NCI-H2196 treated with DMSO at 0.1 percent for 48 hours (cell line): ENCODE data around the gene RNASE13.
A peak's percentile ranks its signal among the peaks of the same experiment; 100 is the strongest.
"Not testable (repeated sequence)": the region's sequence is repeated elsewhere in the genome, so short reads cannot be mapped to it uniquely, and the experiment has no call there.

Experiments
- DNase-seq: peaks from one replicate; lab custom pipeline; 2025; ENCODE audit not compliant: unreplicated experiment; lab: John Stamatoyannopoulos, UW

The RNASE13 gene

DNA sequence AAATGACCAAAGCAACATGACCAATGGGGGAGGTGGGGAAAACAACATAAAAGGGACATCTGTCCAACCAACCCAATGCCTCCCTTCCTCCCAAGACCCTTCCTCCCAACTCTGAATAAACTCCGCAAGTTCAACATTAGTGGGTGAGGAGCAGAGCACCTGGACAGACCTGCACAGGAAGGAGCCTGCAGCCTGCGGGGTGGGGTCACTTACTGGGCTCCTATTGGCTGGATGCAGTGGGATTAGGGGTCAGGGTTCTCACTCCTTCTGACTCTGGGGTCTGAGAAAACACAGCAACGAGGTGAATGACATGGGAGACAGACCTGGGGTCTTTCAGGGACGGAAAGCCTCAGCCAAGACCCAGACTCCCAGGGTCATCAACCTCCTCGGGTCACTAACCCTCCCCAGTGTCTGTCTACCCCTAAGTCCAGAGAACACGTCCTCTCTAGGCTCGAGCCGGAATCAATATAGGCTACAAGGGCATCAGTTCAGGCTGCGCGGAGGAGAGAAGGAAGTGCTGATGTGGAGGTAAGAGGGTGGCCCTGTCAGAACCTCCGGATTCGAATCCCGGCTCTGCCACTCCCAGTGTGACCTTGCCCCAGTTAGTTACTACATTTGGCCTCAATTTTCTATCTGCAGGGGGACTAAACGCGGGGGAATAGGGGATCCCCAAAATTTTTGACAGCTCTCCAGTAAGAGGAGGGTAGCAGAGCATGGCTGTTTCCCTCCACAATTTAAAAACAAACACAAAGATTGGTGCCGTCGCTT lies 10.6 kb downstream of the RNASE13 start:
- DNase-seq = no peak

- no peak for DNase-seq
These were observed 11.4 kb downstream of the RNASE13 start for GRCh38 chr14:21023174-21023573.

DNA sequence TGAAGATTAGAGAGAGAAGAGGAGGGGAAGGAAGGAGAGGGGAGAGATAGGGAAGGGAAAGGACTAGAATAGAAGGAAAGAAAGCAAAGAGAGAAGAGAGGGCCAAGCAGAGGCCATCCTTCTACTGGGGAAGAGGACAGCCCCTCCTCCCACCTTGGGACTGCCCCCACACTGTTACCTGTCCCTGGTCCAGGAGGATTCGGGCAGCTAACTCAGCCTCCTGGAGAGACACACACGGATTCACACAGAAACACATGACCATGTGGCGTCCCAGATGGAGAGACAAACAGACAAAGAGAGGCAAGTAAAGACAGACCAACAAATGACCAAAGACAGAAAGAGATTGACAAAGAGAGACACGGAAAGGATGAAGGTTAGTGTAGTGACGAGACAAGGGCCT lies 11.9 kb downstream of the RNASE13 start:
- DNase-seq = no peak

DNA sequence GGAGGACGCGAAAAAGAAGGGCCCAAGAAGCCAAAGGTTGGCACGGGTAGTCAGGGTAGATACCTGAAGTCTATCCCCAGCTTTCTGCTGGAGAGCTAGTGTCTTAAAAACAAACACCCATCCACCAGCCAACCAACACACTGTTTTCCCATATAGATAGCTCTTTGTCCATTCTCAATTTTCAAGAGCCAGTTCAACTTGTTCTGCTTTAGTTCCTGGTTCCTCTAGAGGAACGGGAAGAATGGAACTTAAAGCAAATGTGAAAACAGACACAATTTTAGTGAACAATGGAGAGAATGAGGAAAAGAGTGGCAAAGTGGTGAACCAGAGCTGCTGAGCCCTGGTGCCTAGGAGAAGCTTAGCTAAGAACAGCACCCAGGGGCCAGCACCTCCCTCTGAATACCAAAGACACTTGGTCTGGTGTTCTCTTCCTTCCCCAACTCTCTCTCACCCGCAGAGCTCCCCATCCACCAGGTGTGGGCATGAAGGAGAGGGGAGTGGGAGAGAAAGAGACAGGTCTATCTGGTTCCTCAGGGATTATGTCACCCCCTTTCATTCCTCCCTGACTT lies 13.5 kb downstream of the RNASE13 start:
- no peak for DNase-seq

DNA sequence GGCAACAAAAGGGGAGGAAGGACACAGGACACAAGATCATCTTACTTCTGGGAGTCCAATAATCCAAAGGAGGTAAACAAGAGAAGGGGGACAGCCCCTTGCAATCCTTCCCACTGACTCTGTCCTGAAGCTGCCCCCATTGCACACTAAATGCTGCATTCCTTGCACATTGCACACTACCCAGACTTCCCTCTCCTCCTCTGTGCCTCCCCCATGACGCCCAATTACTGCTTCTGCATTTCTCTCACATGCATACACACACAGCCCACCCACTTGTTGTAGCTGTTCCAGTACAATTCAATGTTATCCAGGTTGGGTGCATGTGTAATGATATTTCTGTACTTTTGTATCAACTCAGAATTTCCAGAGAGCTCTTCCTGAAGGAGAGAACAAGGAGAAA lies 15.2 kb downstream of the RNASE13 start:
- no peak for DNase-seq

DNA sequence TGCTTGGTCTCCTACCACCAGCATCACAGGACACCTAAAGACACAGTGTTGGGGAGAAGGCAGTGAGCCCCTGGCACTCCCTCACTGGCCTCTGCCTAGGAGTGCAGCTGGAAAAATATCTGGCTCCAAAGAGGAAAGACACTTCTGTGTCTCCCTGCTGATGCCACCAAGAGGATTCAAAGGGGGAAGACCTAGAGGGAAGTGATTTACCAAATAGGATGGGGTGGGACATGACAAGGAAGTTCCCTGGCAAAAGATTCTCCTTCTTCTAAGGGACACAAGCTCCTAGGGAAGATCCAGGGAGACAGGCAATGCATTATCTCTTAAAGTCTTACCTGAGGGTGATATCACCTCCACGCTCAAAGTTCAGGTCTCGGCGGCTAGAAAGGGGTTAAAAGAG lies 15.8 kb downstream of the RNASE13 start:
- DNase-seq = no peak

DNA sequence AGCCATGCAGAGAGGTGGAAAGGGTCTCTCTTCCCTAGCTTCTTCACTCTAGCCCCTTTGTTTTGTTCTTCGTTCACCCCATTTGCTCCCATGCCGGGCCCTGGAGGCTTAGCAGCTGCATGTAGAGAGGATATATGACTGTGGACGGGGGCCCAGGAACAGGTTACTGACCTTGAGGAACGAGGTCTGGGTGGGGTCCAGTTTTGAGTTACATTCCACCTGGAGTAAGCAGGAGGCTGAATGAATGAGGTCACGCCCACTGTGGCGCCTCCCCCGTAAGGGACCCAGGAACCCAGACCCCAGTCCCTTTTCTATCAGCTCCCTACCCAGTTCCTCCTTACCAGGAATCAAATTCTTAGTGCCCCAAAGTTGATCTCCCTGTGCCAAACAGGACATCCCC lies 16.3 kb downstream of the RNASE13 start:
- DNase-seq = no peak

- no peak for DNase-seq
These were observed 16.9 kb downstream of the RNASE13 start for GRCh38 chr14:21017528-21018245.

- no peak for DNase-seq
These were observed 18.0 kb downstream of the RNASE13 start for GRCh38 chr14:21016413-21017190.

DNA sequence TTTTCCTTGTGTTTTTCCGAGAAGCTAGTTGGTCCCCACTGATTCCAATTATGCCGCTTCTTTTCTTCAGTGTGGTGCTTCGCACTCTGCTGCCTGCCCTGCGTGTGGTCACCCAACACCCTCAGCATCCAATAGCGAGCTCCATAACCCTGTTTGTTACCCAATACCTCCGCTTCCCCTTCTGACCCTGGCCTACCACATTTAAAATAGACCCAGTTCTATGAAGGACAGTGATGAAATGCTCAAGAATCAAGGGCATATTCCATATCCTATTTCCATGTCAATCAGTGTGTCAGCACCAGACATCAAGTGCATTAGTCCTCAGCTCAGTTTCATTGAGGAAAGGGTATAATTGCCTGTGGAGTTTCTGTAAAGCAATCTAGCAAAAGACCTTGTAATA lies 19.3 kb downstream of the RNASE13 start:
- DNase-seq = no peak

DNA sequence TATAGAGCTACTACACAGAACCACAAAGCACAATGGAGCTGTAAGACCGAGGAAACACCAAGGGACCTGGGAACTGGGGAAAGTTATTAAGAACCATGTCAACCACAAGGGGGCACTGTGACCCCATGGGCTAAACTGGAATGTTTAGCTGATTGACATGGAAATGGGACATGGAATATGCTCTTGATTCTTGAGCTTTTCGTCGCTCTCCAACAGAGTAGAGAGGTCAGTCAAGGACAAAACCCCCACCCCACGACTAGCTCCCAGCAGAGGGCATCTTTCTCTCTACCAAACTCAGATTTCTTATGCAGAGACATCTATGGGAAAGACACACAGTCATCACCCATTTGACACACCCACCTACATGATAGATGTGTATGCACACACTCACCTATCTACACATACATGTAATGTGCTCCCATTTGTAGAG lies 19.8 kb downstream of the RNASE13 start:
- peak; percentile 68 for DNase-seq

DNA sequence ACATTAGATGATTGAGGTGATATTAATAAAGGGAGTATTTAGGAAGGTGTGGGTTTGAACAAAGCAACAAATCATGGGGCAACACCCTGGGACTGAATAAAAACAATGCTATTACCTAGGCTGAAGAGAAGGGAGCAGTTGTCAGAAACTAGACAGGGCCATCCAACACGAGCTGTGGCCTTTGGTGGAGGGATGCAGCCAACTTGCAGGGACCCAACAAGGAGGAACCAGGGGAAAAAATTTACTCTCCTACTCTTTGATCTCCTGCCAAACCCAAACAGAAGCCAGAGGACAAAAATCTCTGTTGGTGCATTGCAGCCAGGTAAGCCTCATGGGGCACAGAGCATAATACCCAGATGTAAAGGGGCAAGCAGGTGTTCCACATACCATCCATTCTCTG lies 23.5 kb downstream of the RNASE13 start:
- DNase-seq = no peak

DNA sequence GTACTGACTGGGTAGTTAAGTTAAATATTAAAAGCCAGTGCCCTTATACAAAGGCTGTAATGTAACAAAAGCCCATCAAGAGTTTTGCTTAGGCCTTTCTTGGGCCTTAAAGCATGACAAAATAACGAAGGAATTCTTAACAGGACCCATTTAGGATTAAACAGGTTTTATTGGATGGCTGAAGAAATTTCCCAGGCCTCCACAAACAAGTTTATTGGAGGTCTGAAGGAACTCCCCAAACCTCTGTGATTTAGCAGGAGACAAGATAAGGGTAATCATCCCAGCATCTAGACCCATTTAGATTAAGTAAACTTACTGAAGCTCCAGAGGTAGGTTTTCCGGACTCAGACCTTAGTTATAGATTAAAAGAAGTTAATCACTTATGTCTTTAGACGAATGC lies 24.9 kb downstream of the RNASE13 start:
- DNase-seq = not testable (repeated sequence)

DNA sequence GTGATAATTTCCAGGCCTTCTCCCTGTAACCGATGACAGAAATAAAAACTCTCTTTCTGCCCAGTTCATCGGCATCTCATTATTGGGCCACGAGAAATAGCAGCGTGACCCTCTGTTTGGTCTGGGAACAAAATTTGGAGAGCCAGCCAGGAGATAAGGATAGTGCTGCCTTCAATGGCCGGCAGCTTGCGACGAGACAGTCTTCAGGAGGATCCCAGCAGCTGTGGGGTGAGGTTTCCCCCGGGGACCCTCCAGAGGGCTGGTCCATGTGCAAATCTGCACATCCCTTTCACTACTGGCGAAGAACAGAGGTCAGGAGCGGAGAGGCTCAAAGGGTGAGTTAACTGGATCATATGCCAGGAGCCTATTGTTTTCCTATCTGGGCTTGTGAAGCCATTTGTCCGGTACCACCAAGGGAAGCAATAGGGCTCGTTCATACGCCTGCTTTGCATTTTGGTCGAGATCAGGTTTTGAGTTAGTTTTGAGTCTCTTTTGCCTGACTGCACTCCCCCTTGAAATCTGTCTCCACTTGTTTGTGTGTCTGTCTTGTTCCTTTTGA lies 30.7 kb downstream of the RNASE13 start:
- DNase-seq = no peak

DNA sequence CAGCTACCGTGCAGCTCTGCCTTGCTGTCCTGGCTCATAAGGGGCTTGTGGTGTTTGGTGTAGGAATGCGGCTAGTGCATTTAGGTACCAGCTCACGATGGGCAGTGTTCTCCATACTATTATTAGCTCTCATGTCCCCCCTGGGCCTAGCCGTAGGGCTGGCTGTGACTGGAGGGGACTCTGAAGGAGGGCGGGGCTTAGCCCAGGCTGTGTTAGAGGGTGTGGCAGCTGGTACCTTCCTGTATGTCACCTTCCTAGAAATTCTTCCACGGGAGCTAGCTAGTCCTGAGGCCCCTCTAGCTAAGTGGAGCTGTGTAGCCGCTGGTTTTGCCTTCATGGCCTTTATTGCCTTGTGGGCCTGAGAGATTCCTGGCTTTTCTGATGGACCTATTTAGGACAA lies 33.4 kb downstream of the RNASE13 start:
- no peak for DNase-seq

- DNase-seq = no peak
These were observed 35.0 kb downstream of the RNASE13 start for GRCh38 chr14:20999591-20999990.

DNA sequence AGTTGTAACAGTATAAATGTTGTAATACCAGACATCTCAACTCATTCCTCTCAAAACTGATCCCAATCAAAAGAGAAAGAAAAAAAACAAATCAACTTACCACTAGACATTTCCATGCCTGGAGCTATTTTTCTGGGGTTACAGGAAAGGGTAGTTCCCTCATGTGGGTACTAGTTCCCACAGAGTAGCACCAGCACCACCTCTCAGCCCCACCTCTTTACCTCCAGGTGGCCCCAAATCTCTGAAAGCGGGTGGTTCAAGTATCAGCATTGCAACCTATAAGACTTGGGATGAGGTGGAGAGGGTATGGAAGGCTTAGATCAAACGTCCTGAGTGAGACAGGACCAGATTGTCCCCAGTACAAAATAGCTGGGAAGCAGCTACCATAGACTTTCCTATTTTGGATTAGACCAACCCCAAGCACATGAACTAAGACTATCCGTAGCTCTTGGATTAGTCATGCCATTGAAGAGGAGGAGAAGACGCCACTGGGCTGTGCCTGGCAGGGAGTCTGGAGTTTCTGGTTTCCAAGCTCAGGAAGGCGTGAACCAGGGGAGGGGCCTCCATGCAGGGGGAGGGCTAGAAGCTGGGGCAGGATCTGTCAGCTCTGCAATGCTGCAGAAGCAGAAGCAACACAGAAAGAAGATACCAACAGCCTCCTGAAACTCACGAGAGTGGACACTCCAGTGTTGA lies 35.8 kb downstream of the RNASE13 start, which contains the start of gene SLC39A2:
Gene SLC39A2 (plus strand): TSS at position 620 of the 693 bp plus-strand sequence. CDS start 154 bp downstream, outside the sequence.
- DNase-seq = no peak

DNA sequence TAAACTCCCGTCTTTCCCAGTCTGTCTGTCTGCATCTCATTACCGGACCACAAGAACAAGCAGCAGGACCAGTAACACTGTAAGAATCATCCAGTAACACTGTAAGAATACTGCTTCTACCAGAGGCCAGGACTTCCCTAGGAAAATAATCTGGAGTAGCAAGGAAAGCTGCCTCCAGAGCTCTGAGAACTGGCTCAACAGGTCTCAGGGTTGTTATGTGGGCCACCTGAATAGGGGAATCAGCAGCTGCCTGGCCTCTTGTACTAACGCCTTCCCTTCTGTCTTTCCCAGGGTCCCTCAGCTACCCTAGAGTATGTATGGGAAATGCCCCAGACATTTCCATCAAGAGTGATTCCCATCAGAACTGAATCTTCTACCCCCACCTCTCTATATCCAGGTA lies 36.5 kb downstream of the RNASE13 start:
- DNase-seq = no peak

DNA sequence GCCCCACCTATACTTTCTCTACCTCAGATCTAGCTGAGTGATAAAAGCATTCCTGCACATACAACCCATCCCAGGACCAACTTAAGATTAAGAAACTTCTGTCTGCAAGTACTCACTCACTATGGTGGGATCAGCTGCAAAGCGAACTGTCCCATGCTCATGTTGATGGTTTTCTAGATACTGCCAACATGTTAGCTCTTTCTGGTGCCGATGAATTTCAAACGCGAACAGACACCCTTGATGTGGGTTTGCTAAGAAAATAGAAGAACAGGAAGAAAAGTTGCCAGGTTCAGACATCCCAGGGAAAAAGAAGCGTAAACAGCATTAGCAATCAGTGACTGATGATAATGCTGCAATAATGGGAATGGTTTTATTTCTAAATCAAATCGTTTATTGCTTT lies 37.0 kb downstream of the RNASE13 start:
- no peak for DNase-seq

GRCh38 chr14:20997115-20997514 lies 37.5 kb downstream of the RNASE13 start:
- no peak for DNase-seq
